H9 (cell line): ENCODE measurements around the gene CDK14. TPM values are rescaled to one million over a fixed set of nuclear protein-coding genes. Genes with fewer than 3 reads are reported as not detected.
A peak's percentile ranks its signal among the peaks of the same experiment; 100 is the strongest.

ENCODE experiments used
- DNase-seq: peaks from one replicate; pipeline ENCODE4 v3.0.0-alpha.2; 2017
- H2AFZ ChIP-seq: one replicate; pipeline ENCODE4 v1.6.1; 2013; ENCODE audit warnings: mild to moderate bottlenecking, low read length, control low read depth, moderate library complexity
- H2AK5ac ChIP-seq: 2 replicates; pipeline ENCODE4 v1.6.1; 2013; ENCODE audit warnings: low read length, control low read depth, mixed read lengths; ENCODE audit not compliant: insufficient read length
- H2BK120ac ChIP-seq: one replicate; pipeline ENCODE4 v1.6.1; 2013; ENCODE audit warnings: low read depth, mild to moderate bottlenecking, low read length, control low read depth, inconsistent platforms; ENCODE audit not compliant: poor library complexity, severe bottlenecking
- H2BK12ac ChIP-seq: 2 replicates; pipeline ENCODE4 v1.6.1; 2013; ENCODE audit warnings: low read length, control low read depth, mixed read lengths, low read depth; ENCODE audit not compliant: insufficient read length
- H2BK15ac ChIP-seq: 2 replicates; pipeline ENCODE4 v1.6.1; 2013; ENCODE audit warnings: low read depth, low read length, control low read depth
- H2BK20ac ChIP-seq: one replicate; pipeline ENCODE4 v1.6.1; 2013; ENCODE audit warnings: low read depth, mild to moderate bottlenecking, low read length, control low read depth, inconsistent platforms; ENCODE audit not compliant: poor library complexity, severe bottlenecking
- H2BK5ac ChIP-seq: 2 replicates; pipeline ENCODE4 v1.6.1; 2013; ENCODE audit warnings: low read length, control low read depth, mixed read lengths; ENCODE audit not compliant: insufficient read length
- H3K14ac ChIP-seq: 2 replicates; pipeline ENCODE4 v1.6.1; 2013; ENCODE audit warnings: low read length, control low read depth; ENCODE audit not compliant: insufficient read depth
- H3K18ac ChIP-seq: 2 replicates; pipeline ENCODE4 v1.6.1; 2013; ENCODE audit warnings: low read depth, mild to moderate bottlenecking, mixed read lengths, low read length, control low read depth; ENCODE audit not compliant: insufficient read length
- H3K23ac ChIP-seq: 2 replicates; pipeline ENCODE4 v1.6.1; 2013; ENCODE audit warnings: low read length, control low read depth, mixed read lengths, low read depth; ENCODE audit not compliant: insufficient read length
- H3K23me2 ChIP-seq: 2 replicates; pipeline ENCODE4 v1.6.1; 2013; ENCODE audit warnings: low read depth, mild to moderate bottlenecking, mixed read lengths, low read length, control low read depth; ENCODE audit not compliant: insufficient read length, poor library complexity, severe bottlenecking
- H3K27ac ChIP-seq: 2 replicates; pipeline ENCODE4 v1.5.1; 2013; ENCODE audit warnings: low read length, control low read depth, mixed read lengths, low read depth; ENCODE audit not compliant: insufficient read length
- H3K27me3 ChIP-seq: 2 replicates; pipeline ENCODE4 v1.6.1; 2013; ENCODE audit warnings: low read length, control low read depth, inconsistent platforms; ENCODE audit not compliant: insufficient read depth
- H3K4ac ChIP-seq: 2 replicates; pipeline ENCODE4 v1.6.1; 2013; ENCODE audit warnings: low read depth, mild to moderate bottlenecking, control low read depth, inconsistent platforms, low read length, moderate library complexity
- H3K4me1 ChIP-seq: 2 replicates; pipeline ENCODE4 v1.6.1; 2013; ENCODE audit warnings: low read length, control low read depth, inconsistent platforms; ENCODE audit not compliant: insufficient read depth
- H3K4me2 ChIP-seq: 2 replicates; pipeline ENCODE4 v1.6.1; 2013; ENCODE audit warnings: low read length, control low read depth, mixed read lengths; ENCODE audit not compliant: insufficient read length, insufficient read depth
- H3K56ac ChIP-seq: 2 replicates; pipeline ENCODE4 v1.6.1; 2013; ENCODE audit warnings: low read depth, mild to moderate bottlenecking, mixed read lengths, low read length, control low read depth; ENCODE audit not compliant: insufficient read length
- H3K79me1 ChIP-seq: 2 replicates; pipeline ENCODE4 v1.6.1; 2013; ENCODE audit warnings: low read depth, mild to moderate bottlenecking, moderate library complexity, low read length, control low read depth, inconsistent platforms; ENCODE audit not compliant: insufficient read depth, poor library complexity, severe bottlenecking
- H3K79me2 ChIP-seq: 2 replicates; pipeline ENCODE4 v1.6.1; 2013; ENCODE audit warnings: low read length, control low read depth, inconsistent platforms; ENCODE audit not compliant: insufficient read depth
- H3K9ac ChIP-seq: 2 replicates; pipeline ENCODE4 v1.6.1; 2013; ENCODE audit warnings: low read length, control low read depth, mixed read lengths; ENCODE audit not compliant: insufficient read length; ENCODE audit errors: extremely low read depth
- H3K9me3 ChIP-seq: one replicate; pipeline ENCODE4 v1.6.1; 2013; ENCODE audit warnings: low read depth, low read length, inconsistent platforms; ENCODE audit not compliant: control insufficient read depth
- H3T11ph ChIP-seq: one replicate; pipeline ENCODE4 v1.6.1; 2013; ENCODE audit warnings: mild to moderate bottlenecking, low read length, control low read depth, inconsistent platforms
- H4K20me1 ChIP-seq: one replicate; pipeline ENCODE4 v1.6.1; 2013; ENCODE audit not compliant: control insufficient read depth, insufficient read length, insufficient read depth
- H4K5ac ChIP-seq: 2 replicates; pipeline ENCODE4 v1.6.1; 2013; ENCODE audit warnings: low read depth, mild to moderate bottlenecking, mixed read lengths, low read length, control low read depth; ENCODE audit not compliant: insufficient read length
- H4K8ac ChIP-seq: replicated peaks from 2 replicates; pipeline ENCODE4 v1.6.1; 2013; ENCODE audit warnings: low read length, control low read depth, mixed read lengths, low read depth; ENCODE audit not compliant: insufficient read length
- H4K91ac ChIP-seq: 2 replicates; pipeline ENCODE4 v1.6.1; 2013; ENCODE audit warnings: low read depth, mild to moderate bottlenecking, moderate library complexity, mixed read lengths, low read length, control low read depth; ENCODE audit not compliant: insufficient read length
- H3K27ac Mint-ChIP-seq, 3 experiments: 2 replicates in 2 of 3; 3 replicates in 1 of 3; pipeline ENCODE4 v1.8.0; 2020 to 2021; ENCODE audit warnings: mixed read lengths in 3 of 3, mild to moderate bottlenecking in 1 of 3, moderate library complexity in 1 of 3
- H3K27me3 Mint-ChIP-seq: 2 replicates; pipeline ENCODE4 v1.8.0; 2021; ENCODE audit warnings: low read depth, mild to moderate bottlenecking, moderate library complexity, mixed read lengths
- H3K36me3 Mint-ChIP-seq, 3 experiments: 2 replicates in 2 of 3; 3 replicates in 1 of 3; pipeline ENCODE4 v1.8.0; 2020 to 2021; ENCODE audit warnings: low read depth in 3 of 3, mixed read lengths in 3 of 3; ENCODE audit not compliant: insufficient read depth in 1 of 3
- H3K4me1 Mint-ChIP-seq, 2 experiments: 2 replicates each; pipeline ENCODE4 v1.8.0; 2020; ENCODE audit warnings: mixed read lengths in 2 of 2
- H3K4me3 Mint-ChIP-seq, 2 experiments: 2 replicates in 1 of 2; 3 replicates in 1 of 2; pipeline ENCODE4 v1.8.0; 2020 to 2021; ENCODE audit warnings: mild to moderate bottlenecking in 2 of 2, mixed read lengths in 2 of 2, moderate library complexity in 1 of 2
- H3K9me3 Mint-ChIP-seq, 2 experiments: 2 replicates in 1 of 2; 3 replicates in 1 of 2; pipeline ENCODE4 v1.8.0; 2020; ENCODE audit warnings: mild to moderate bottlenecking in 2 of 2, mixed read lengths in 2 of 2, moderate library complexity in 1 of 2
- CTCF ChIP-seq: fragments of 200-600 bp; sonication (generic); conservative IDR thresholded peaks from 3 replicates; pipeline ENCODE4 v1.8.0; 2021; ENCODE audit warnings: antibody characterized with exemption, mild to moderate bottlenecking
- WGBS: extraction: QIAGEN DNeasy Blood & Tissue Kit; methylation state at CpG from one replicate; pipeline ENCODE4 v1.1.7; 2013; ENCODE audit warnings: missing lambda C conversion rate, low lambda C conversion rate, mixed read lengths; ENCODE audit not compliant: insufficient read length; ENCODE audit errors: extremely low coverage; 5-methylcytosine and 5-hydroxymethylcytosine counted together
- total RNA-seq: library from RNA; stranded (reverse); gene quantifications from 2 replicates; pipeline ENCODE4 v1.2.1, GENCODE V29; 2021

The CDK14 gene
- total RNA-seq, 1 experiment from 2014 or later: 23.9 TPM

GRCh38 chr7:91126762-91127161 is 530.6 kb downstream of the CDK14 start:
- H2AK5ac ChIP-seq: no peak overlapping the region
- no peak for TF ChIP-seq CTCF
- no peak overlapping the region for H2AFZ ChIP-seq
- no peak overlapping the region for H3K14ac ChIP-seq
- H3K56ac ChIP-seq: no peak overlapping the region
- H3K4me3 Mint-ChIP-seq: peak overlapping the region in 1 of 2 experiments; percentile 8; a peak in 1 of 5 replicates
- no peaks in the 10 kb centered on the region for H3K4me1 ChIP-seq
- no peak overlapping the region for H3T11ph ChIP-seq
- H3K4me1 Mint-ChIP-seq: peaks cover 19 to 20% of the 10 kb centered on the region in 2 experiments
- H2BK15ac ChIP-seq: no peak overlapping the region
- H4K8ac ChIP-seq: no peak overlapping the region
- peak; percentile 35 for DNase-seq
- no peak overlapping the region for H2BK12ac ChIP-seq
- H3K23me2 ChIP-seq: no peaks in the 10 kb centered on the region
- H3K27ac Mint-ChIP-seq: peak overlapping the region in 2 of 3 experiments; percentile 11 to 13; a peak in 1 of 7 replicates
- no peak overlapping the region for H4K91ac ChIP-seq
- H2BK5ac ChIP-seq: no peak overlapping the region
- H3K9me3 Mint-ChIP-seq: no peaks in the 10 kb centered on the region; a peak in 1 of 5 replicates
- H3K4ac ChIP-seq: no peak overlapping the region
- no peak overlapping the region for H3K23ac ChIP-seq
- no peaks in the 10 kb centered on the region for H4K20me1 ChIP-seq
- H3K9me3 ChIP-seq: no peaks in the 10 kb centered on the region
- H3K9ac ChIP-seq: no peak overlapping the region
- no peak overlapping the region for H3K27ac ChIP-seq
- H3K79me1 ChIP-seq: no peaks in the 10 kb centered on the region
- H3K27me3 ChIP-seq: no peaks in the 10 kb centered on the region
- no CpG with 5 or more reads among the region's 8 CpGs for WGBS
- H3K27me3 Mint-ChIP-seq: no peaks in the 10 kb centered on the region
- peaks cover 0 to 4% (median 0%) of the 10 kb centered on the region in 3 experiments; a peak in 2 of 7 replicates for H3K36me3 Mint-ChIP-seq
- no peaks in the 10 kb centered on the region for H3K79me2 ChIP-seq
- H2BK120ac ChIP-seq: no peak overlapping the region
- H4K5ac ChIP-seq: no peak overlapping the region
- H3K18ac ChIP-seq: no peak overlapping the region
- H2BK20ac ChIP-seq: no peak overlapping the region
- H3K4me2 ChIP-seq: no peak overlapping the region
